ENCODE data around the gene CAPN9. TPM values are rescaled to one million over a fixed set of nuclear protein-coding genes. Genes with fewer than 3 reads are reported as not detected.

CAPN9 gene
- total and polyA plus RNA-seq, 2 donors (not counting 3 experiments of a cell fraction or from before 2014, with no cell fraction given): not detected

DNA sequence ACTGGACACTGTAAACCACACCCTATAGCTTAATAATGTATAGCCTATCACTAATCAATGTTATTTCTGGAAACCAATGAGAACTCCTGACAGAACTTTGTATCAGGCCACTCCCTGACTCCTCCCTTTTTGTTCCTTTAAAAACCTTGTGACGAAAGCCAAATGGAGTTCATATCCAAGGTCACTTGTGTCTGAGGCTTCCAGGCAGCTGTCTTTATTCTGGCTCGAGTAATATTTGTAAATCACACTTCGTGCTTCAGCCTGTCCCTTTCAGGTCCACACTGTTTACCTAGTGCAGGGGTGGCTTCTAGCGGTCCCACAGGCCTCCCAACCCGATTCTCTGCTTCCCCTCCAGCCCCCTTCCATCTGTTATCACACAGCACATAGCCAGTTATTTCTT lies 16.2 kb upstream of the CAPN9 start:
- FAIRE-seq: no peak
- POLR2A ChIA-PET: no interaction called here

More for the DNA sequence above, 16.2 kb upstream of the CAPN9 start:
- no peak for DNase-seq (ENCODE audit: low read depth, low spot score)
- H3K4me1 ChIP-seq (ENCODE audit: control insufficient read depth, extremely low read depth, insufficient read depth, low read length): no peaks in the 10 kb centered on the region
- H3K27ac ChIP-seq (ENCODE audit: insufficient read depth, low read depth, low read length): no peak overlapping the region
- H3K9ac ChIP-seq (replicated peaks; ENCODE audit: extremely low read depth, insufficient read depth, low read length): no peak overlapping the region
- H3K9me3 ChIP-seq (replicated peaks; ENCODE audit: control insufficient read depth, insufficient read depth, low read length): no peaks in the 10 kb centered on the region
- no TSS peak for BruUV-seq (replicated peaks)
- H3K79me2 ChIP-seq (ENCODE audit: control insufficient read depth, insufficient read depth, low read length): no peaks in the 10 kb centered on the region
- CTCF ChIA-PET: no interaction called here
- no peak overlapping the region for H3K4me2 ChIP-seq (ENCODE audit: insufficient read depth, low read length)
- TF ChIP-seq MYC (IDR thresholded peaks at IDR 0.05; ENCODE audit: low read depth, low read length): no peak
- no peak for TF ChIP-seq EZH2 (IDR thresholded peaks at IDR 0.05; ENCODE audit: borderline replicate concordance, low read depth, low read length, severe bottlenecking)
- no peak for TF ChIP-seq JUN (IDR thresholded peaks at IDR 0.05; ENCODE audit: borderline replicate concordance, insufficient read depth, insufficient read length, low read depth)
- TF ChIP-seq POLR2AphosphoS5 (IDR thresholded peaks at IDR 0.05; ENCODE audit: insufficient read depth, low read depth, low read length): no peak
- TF ChIP-seq FOS (IDR thresholded peaks at IDR 0.05; ENCODE audit: borderline replicate concordance, insufficient read depth, low read length): no peak
- no peak for TF ChIP-seq POLR2A (IDR thresholded peaks at IDR 0.05; ENCODE audit: low read depth, low read length)
- no peak for TF ChIP-seq GATA2 (IDR thresholded peaks at IDR 0.05; ENCODE audit: insufficient read depth, insufficient read length, low read depth, low read length)
- TF ChIP-seq, protein P1, sequence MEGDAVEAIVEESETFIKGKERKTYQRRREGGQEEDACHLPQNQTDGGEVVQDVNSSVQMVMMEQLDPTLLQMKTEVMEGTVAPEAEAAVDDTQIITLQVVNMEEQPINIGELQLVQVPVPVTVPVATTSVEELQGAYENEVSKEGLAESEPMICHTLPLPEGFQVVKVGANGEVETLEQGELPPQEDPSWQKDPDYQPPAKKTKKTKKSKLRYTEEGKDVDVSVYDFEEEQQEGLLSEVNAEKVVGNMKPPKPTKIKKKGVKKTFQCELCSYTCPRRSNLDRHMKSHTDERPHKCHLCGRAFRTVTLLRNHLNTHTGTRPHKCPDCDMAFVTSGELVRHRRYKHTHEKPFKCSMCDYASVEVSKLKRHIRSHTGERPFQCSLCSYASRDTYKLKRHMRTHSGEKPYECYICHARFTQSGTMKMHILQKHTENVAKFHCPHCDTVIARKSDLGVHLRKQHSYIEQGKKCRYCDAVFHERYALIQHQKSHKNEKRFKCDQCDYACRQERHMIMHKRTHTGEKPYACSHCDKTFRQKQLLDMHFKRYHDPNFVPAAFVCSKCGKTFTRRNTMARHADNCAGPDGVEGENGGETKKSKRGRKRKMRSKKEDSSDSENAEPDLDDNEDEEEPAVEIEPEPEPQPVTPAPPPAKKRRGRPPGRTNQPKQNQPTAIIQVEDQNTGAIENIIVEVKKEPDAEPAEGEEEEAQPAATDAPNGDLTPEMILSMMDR (IDR thresholded peaks at IDR 0.05; ENCODE audit: extremely low read depth in 1 of 2, insufficient read depth in 1 of 2, low read depth in 1 of 2, low read length in 2 of 2): no peak
- TF ChIP-seq, protein P2, sequence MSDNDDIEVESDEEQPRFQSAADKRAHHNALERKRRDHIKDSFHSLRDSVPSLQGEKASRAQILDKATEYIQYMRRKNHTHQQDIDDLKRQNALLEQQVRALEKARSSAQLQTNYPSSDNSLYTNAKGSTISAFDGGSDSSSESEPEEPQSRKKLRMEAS (IDR thresholded peaks at IDR 0.05; ENCODE audit: insufficient read depth, insufficient read length): no peak
- H3K4me3 ChIP-seq (replicated peaks in 1 of 3; ENCODE audit: insufficient read depth in 1 of 3, low read depth in 1 of 3, low read length in 3 of 3): no peak overlapping the region
- no peaks in the 10 kb centered on the region for H4K20me1 ChIP-seq (replicated peaks; ENCODE audit: control insufficient read depth, extremely low read depth, insufficient read depth, low read length)
- dilution Hi-C loops (cut with MboI; ENCODE audit: extremely low pct_ligation_motif_present, low sequenced_read_pairs): no loop called here
- H3K36me3 ChIP-seq (ENCODE audit: control insufficient read depth in 2 of 2, extremely low read depth in 1 of 2, insufficient read depth in 2 of 2, low read length in 2 of 2): no peaks in the 10 kb centered on the region
- no peaks in the 10 kb centered on the region for H3K9me1 ChIP-seq (replicated peaks; ENCODE audit: control insufficient read depth, extremely low read depth, insufficient read depth, low read length)
- no peaks in the 10 kb centered on the region for H3K27me3 ChIP-seq (ENCODE audit: control insufficient read depth in 2 of 2, insufficient read depth in 2 of 2, low read length in 2 of 2)
- H2AFZ ChIP-seq (ENCODE audit: low read depth, low read length): no peak overlapping the region
- intact Hi-C loops (cut with micrococcal nuclease): no loop called here
